ENCODE data around the gene HOXD8.
A peak's percentile ranks its signal among the peaks of the same experiment; 100 is the strongest.

HOXD8 gene

DNA sequence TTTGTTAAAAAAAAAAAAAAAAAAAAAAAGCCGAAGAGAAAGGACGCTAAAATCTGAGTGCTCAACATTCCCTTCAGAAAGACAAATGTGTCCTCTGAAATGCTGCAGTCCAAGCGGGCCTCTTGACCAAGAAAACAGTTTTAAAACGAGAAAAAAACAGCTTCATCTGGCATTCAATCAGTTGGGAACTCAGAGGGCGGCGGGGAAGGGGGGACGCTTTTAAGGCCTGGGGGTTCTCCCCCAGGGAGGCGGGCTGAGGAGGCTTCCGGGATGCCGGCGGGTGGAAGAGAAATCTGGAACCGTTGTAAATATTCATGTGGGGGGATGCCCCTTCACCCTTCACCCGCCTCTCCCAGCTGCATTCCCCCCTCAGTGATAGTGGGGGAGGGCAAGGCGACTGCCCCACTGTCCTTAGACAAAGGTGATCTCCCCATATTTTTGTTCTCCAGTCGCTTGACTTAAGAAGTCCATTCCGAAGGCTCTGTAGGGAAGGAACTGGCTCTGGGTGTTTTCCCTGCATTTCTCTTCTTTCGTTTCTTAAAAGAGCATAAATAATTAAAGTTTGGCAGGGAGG is 25.7 kb upstream of the HOXD8 start:
- no peak for DNase-seq

DNA sequence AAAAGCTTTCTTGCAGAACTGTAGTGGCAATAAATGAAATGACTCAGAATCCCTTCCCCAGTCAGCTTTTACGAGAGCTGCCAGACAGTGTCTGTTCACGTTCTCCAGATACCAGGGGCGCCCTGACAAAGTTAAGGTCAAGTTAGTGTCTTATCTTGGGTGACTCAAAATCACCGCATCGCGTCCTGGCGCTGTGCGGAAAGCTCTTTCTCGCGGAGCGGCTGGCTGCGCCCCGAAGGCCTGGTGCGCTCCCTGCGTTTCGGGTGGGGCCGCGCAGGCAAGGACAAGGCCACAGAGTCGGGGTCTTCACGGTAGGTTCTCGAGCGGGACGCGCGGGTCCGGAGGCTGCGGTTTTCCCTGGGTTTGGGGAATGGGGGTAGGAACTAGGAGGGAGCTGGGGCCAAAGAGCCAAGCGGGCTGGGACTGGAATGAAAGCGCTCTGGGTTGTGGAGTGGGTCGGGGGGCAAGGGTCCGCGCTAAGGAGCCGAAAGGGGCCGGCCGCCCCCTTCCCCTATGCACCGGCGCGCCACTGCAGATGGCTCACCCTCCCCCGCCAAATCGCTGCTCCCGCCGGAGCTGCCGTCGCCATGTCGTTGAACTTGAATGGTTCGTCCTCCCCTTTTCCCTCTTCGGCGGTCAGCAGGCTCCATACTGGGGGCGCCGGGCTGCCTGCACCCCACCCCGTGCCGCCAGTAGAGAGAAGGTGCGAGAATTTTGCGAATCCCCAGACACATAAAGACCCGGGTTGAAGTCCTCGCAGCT is 25.0 kb upstream of the HOXD8 start:
- no peak for DNase-seq

- DNase-seq, result no peak
These were observed 24.3 kb upstream of the HOXD8 start for GRCh38 chr2:176105078-176105729.

GRCh38 chr2:176105730-176106580 is 23.6 kb upstream of the HOXD8 start:
- no peak for DNase-seq

- no peak for DNase-seq
These were observed 22.6 kb upstream of the HOXD8 start, which contains the start of gene HOXD11 for GRCh38 chr2:176106581-176107539. TSS of gene HOXD11 (plus strand) at chr2:176107280. CDS start at chr2:176107356, 76 bp downstream.

GRCh38 chr2:176107731-176108181 is 21.7 kb upstream of the HOXD8 start:
- DNase-seq, result no peak

GRCh38 chr2:176109192-176109901 is 20.2 kb upstream of the HOXD8 start:
- no peak for DNase-seq

GRCh38 chr2:176109946-176110345 is 19.6 kb upstream of the HOXD8 start:
- DNase-seq, result no peak

- DNase-seq, result no peak
These were observed 18.8 kb upstream of the HOXD8 start for GRCh38 chr2:176110415-176111308.

DNA sequence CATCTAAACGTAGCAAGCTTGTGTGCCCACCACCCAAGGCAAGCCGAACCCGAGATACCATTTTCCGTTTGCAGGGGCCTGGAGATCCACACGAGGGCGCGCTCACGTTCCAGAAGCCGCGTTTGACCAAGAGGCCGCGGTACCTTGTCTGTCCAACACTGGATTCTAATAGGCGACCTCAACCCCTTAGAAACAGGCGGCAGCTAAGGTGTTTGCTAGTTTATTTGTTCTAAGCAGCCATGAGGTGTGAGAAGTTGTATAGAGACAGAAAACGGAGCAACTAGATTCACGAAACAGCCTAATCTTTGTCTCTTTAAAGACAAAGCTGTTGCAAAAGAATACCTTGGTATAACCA is 18.2 kb upstream of the HOXD8 start:
- DNase-seq, result peak; percentile 85

DNA sequence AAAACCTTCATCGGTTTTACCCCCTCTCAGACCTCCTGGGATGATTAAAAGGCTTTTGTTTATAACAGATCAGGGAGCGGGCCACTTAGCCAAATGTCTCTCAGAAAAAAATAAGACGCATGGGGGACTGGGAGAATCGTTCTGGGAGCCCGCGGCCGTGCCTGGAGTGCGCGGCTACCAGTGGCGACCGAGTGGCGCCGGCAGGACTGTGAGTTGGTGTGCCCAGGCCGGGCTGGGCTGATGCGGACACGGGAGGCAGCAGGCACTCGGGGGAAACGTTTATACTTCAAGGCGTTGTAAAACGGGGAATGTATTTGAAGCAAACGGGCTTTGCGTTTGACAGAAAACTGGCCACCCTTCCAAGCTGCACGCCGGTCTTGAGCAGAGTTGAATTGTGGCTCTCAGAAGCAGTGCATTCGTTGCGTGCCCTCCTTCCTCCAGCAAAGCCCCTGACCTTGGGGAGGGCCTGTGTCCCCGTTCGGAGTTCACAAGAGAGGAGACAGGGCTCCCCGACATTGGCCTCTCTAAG is 17.6 kb upstream of the HOXD8 start:
- DNase-seq, result no peak

GRCh38 chr2:176112375-176113302 is 16.9 kb upstream of the HOXD8 start:
- DNase-seq, result no peak

GRCh38 chr2:176114120-176114929 is 15.2 kb upstream of the HOXD8 start:
- no peak for DNase-seq

- DNase-seq, result no peak
These were observed 14.4 kb upstream of the HOXD8 start for GRCh38 chr2:176114930-176115625.

- DNase-seq, result peak; percentile 87
These were observed 13.4 kb upstream of the HOXD8 start, which contains the start of gene HOXD10 for GRCh38 chr2:176115883-176116813. TSS of gene HOXD10 (plus strand) at chr2:176116778. CDS start at chr2:176116834, 56 bp downstream.
